GM20431 (cell line): Measurements from ENCODE around the gene NOTUM.
"Not testable (repeated sequence)": the region's sequence is repeated elsewhere in the genome, so short reads cannot be mapped to it uniquely, and the experiment has no call there.

ENCODE experiments used
- in situ Hi-C: fragments of 300-500 bp; cut with MseI, MboI; formaldehyde crosslinking; loops from one replicate; pipeline ENCODE4 v1.15.0; 2020; ENCODE audit warnings: low sequenced_read_pairs; ENCODE audit not compliant: unreplicated experiment

NOTUM gene

DNA sequence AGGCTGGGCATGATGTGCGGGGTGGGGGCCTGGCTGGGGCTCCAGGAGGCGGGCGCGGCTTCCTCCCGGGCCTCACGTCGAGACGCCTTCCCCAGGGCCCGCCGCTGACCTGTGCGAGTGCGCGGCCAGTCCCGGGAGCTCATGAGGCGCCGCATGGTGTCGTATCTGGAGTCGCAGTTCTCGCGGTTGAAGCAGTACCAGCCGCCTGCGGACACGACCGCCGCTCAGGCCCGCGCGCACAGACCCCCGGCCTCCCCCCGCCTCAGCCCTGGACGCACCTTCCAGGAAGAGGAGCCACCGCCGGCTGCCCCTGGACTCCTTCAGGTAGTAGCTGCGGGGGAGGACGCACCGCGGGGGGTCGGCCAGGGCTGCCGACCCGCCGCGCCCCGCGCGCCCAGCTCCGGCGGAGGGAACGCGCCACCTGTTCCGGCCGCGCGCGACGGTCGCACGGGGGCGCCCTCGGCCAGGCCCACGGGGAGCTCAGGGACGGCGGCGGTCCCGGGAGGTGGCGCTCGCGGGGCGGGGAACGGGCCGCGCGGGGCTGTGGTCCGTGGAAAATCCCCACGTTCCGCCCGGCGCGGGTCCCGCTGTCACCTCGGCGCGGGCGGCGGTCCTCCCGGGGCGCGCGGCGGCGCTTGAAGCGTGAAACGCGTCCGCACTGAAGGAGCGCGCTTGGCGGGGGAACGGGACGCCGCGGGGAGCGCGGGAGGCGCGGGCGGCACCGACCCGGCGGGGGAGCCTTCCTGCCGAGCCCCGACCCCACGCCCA is 1.4 kb downstream of the NOTUM start:
- in situ Hi-C loops, result no loop called here

GRCh38 chr17:81958633-81959342 is 2.2 kb downstream of the NOTUM start:
- in situ Hi-C loops, result no loop called here

DNA sequence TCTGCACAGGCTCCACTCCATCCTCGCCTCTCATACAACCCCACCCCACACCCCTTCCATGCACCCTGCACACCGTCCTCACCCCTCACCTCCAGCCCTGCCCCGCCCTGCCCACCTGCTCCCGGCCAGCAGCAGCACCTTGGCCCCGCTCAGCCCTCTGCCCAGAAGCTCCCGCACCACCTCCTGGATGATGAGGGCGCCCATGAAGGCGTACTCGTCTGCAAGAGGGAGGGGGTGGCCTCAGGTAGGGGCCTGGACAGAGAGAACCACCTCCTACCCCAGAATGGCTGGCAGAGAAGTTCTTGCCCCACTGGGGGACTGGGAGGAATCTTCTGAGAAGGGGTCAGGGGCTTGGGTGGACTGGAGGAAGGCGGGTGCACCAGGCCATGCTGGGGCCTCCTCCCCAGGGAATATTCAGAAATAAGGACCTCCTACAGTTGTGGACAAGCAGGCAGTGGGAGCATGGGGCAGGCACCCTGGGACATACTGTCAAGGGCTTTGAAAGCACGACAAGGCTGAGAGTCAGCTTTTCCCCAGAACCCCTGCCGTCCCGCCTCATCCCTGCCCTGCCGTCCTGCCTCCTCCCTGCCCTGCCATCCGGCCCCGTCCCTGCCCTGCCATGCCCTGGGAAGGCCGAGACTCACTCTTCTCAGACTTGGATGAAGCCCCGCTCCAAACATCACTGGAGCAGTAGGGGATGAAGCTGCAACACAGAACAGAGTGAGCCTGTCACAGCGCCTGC is 3.1 kb downstream of the NOTUM start:
- in situ Hi-C loops, result no loop called here

- in situ Hi-C loops, result no loop called here
These were observed 4.1 kb downstream of the NOTUM start for GRCh38 chr17:81956607-81957589.

DNA sequence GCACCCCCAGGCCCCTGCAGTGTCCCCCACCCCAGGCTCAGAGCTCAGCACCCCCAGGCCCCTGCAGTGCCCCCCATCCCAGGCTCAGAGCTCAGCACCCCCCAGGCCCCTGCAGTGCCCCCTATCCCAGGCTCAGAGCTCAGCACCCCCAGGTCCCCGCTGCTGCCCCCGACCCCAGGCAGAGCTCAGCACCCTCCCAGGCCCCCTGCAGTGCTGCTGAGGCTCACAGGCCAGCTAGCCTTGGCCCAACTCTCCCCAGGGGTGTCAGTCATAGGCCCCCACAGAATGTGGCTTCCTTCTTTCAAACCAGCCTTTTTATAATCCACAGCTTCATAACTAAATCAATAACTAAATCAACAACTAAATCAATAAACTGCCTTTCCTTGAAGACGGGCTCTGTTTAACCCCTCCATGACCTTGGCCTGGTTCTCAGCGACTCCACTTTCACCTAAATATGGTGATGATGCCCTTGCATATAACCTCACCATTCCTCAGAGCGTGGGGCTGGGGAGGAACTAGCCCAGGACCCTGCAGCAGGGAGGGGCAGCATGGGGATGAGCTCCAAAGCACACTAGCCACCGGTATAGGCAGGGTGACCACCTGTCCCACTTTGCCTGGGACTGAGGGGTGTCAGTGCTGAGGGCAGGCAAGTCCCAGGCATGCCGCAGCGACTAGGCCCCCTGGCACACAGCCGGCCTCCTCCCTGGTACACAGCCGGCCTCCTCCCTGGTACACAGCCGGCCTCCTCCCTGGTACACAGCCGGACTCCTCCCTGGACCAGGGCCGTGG is 5.0 kb downstream of the NOTUM start:
- in situ Hi-C loops, result no loop called here

DNA sequence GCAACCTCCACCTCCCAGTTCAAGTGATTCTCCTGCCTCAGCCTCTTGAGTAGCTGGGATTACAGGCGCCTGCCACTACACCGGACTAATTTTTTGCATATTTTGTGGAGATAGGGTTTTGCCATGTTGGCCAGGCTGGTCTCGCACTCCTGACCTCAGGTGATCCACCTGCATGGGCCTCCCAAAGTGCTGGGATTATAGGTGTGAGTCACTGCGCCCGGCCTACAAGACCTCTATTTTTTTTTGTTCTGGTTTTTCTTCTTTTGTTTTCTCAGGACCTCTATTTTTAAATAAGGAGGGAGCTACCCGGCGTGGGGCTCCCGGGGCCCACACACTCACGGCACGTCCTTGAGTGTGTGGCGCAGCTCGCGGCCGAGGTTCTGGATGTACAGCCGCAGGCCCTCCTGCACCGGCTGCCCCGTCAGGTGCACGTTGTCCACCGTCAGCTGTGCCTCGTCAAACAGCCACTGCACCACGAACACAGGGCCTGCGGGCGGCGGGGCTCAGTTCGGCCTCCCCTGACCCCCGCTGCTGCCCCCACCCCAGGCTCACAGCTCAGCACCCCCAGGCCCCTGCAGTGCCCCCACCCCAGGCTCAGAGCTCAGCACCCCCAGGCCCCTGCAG is 5.8 kb downstream of the NOTUM start:
- in situ Hi-C loops, result no loop called here

GRCh38 chr17:81954131-81955057 is 6.6 kb downstream of the NOTUM start:
- in situ Hi-C loops, result no loop called here

- in situ Hi-C loops, result not testable (repeated sequence)
These were observed 7.5 kb downstream of the NOTUM start for GRCh38 chr17:81953443-81953842.

DNA sequence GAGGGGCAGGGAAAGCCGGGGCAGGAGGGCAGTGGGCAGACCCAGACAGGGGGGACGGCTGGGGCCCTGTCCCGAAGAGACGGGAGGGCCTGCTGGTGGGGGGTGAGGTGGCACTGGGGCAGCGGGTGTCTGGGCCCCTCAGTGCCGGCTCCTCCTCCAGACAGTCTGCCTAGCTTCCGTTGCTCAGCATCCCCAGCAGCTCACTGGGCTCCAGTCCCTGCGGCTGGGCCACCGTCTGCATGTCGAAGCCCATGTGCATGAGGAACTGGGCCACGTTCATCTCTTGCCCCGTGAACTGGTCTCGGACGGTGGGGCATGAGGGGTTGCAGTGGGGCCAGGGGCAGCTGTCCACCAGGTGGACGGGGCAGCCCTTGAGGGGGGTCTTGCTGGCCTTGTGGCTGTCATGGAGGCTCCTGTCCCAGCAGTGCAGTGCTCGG is 8.2 kb downstream of the NOTUM start:
- in situ Hi-C loops, result no loop called here

- in situ Hi-C loops, result no loop called here
These were observed 9.0 kb downstream of the NOTUM start for GRCh38 chr17:81951785-81952684.

- in situ Hi-C loops, result no loop called here
These were observed 10.5 kb downstream of the NOTUM start for GRCh38 chr17:81950501-81950900.

DNA sequence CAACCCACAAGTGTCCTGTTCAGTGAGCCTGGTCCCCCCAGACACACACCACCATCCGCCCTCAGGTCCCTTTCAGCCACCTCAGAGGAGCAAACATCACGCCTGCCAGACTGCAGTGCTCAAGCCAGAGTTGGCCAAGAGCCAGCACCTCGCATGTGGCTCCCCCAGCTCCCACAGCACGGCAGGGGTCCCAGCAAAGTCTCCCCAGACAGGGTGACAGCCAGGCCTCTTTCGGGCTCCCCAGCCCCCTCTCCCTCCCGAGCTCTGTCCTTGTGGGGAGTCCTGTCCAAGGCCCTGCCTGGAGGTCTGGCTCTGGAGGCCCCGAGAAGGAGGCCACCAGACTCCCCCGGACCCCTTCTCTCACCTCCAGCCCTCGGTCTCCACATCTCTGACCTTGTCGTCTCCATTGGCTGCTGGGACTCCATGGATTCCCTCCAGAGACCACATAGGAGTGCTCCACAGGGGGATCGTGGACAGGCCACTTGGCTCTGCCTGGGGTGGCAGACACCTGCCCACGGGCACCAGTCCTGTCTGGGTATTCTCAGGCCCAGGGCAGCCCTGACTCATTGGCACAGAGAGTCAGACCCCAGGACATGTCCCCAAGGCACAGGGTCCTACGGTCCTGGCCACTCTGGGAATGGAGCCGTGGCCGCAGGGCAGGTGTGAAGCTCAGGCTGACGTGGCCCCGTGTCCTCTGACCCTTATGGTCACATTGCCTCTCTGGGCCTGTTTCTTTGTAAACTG is 12.2 kb downstream of the NOTUM start:
- in situ Hi-C loops, result no loop called here

GRCh38 chr17:81947189-81947588 is 13.8 kb downstream of the NOTUM start, which contains the start of gene MYADML2:
Gene MYADML2 (minus strand): TSS chr17:81947233. CDS start chr17:81941741, 5,492 bp downstream.
- in situ Hi-C loops, result no loop called here

GRCh38 chr17:81944858-81945257 is 16.1 kb downstream of the NOTUM start:
- in situ Hi-C loops, result no loop called here

- in situ Hi-C loops, result no loop called here
These were observed 18.8 kb downstream of the NOTUM start for GRCh38 chr17:81942167-81942553.
